ENCODE measurements around the gene MIA3.

Gene MIA3

DNA sequence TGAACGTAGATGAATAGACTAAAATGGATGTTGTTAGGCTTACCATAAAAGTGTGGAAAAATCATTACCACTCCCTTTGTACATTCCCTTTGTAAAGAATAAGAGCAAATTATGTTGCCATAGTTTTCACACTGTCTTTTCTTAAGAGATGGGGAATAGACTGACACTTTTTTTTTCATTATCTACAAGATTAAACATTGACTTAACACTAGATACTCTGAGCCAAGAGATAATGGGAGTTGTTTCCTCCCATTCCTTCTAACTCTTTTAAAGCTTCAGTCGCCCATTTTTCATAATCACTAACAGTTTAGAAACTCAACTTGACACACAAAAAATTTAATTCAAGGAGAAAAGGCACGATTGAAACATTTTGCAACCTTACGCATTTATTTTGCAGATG, 84.3 kb downstream of the MIA3 start:
- no peak for TF ChIP-seq SIN3A (IDR thresholded peaks at IDR 0.05; ENCODE audit: borderline replicate concordance, insufficient read depth, low read length)
- no peak for TF ChIP-seq POLR2AphosphoS5 (IDR thresholded peaks at IDR 0.05; ENCODE audit: low read depth, low read length)

DNA sequence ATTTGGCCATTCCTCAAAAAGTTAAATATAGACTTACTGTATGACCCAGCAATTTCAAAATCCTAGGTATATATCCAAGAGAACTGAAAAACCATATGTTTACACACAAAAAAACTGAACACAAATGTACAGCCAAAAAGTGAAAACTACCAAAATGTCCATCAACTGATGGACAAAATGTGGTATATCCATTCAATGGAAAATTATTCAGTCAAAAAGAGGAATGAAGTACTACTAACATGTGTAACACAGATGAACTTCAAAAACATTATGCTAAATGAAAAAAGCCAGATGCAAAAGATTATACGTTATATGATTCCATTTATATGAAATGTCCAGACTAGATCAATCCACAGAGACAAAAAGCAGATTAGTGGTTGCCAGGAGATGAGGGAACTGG, 86.4 kb downstream of the MIA3 start:
- TF ChIP-seq FOXP2 (optimal IDR thresholded peaks at IDR 0.05; ENCODE audit: borderline replicate concordance, extremely low read depth, extremely low read length, insufficient read depth) = no peak
- TF ChIP-seq, protein P1, sequence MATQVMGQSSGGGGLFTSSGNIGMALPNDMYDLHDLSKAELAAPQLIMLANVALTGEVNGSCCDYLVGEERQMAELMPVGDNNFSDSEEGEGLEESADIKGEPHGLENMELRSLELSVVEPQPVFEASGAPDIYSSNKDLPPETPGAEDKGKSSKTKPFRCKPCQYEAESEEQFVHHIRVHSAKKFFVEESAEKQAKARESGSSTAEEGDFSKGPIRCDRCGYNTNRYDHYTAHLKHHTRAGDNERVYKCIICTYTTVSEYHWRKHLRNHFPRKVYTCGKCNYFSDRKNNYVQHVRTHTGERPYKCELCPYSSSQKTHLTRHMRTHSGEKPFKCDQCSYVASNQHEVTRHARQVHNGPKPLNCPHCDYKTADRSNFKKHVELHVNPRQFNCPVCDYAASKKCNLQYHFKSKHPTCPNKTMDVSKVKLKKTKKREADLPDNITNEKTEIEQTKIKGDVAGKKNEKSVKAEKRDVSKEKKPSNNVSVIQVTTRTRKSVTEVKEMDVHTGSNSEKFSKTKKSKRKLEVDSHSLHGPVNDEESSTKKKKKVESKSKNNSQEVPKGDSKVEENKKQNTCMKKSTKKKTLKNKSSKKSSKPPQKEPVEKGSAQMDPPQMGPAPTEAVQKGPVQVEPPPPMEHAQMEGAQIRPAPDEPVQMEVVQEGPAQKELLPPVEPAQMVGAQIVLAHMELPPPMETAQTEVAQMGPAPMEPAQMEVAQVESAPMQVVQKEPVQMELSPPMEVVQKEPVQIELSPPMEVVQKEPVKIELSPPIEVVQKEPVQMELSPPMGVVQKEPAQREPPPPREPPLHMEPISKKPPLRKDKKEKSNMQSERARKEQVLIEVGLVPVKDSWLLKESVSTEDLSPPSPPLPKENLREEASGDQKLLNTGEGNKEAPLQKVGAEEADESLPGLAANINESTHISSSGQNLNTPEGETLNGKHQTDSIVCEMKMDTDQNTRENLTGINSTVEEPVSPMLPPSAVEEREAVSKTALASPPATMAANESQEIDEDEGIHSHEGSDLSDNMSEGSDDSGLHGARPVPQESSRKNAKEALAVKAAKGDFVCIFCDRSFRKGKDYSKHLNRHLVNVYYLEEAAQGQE (IDR thresholded peaks at IDR 0.05; ENCODE audit: insufficient read depth in 1 of 2, low read depth in 2 of 2, low read length in 2 of 2) = no peak

DNA sequence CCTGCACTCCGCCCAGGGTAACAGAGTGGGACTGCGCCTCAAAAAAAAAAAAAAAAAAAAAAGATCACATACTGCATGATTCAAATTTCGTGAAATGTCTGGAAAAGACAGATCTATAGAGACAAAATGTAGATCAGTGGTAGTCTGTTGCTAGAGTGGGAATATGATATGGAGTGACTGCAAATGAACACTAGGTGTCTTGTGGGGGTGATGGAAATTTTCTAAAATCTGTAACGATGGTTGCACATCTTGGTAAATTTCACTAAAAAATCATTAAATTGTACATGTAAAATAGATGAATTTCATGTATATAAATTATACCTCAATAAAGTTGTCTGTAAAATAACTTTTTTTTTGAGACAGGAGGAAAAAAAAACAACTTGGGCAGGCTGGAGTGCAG, 88.9 kb downstream of the MIA3 start:
- TF ChIP-seq TAF1 (IDR thresholded peaks at IDR 0.05; ENCODE audit: borderline replicate concordance, insufficient read depth, low read length) = no peak
- TF ChIP-seq, protein P1 (IDR thresholded peaks at IDR 0.05; ENCODE audit: insufficient read depth in 1 of 2, low read depth in 2 of 2, low read length in 2 of 2) = no peak

DNA sequence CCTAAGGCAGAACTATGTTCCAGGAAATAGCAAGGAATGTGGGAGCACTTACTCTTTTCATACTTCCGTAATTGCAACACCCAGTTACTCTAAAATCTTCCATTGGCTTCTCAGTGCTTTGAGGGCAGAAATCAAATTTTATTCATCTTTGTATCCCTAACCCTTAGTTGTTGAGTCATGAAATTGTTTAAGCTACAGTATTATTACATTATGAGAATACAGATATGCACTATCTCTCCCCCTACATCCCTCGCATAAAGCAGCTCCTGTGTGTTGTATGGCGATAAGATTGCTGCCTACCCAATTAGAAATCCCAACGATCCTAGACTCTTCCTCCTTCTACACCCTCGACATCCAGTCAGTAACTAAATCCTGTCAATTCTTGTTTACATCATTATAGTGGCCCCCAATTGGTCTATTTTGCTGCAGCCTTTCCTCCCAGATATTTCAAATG, 91.8 kb downstream of the MIA3 start:
- TF ChIP-seq SIN3A (IDR thresholded peaks at IDR 0.05; ENCODE audit: borderline replicate concordance, insufficient read depth, low read length) (no peak), POLR2AphosphoS5 (IDR thresholded peaks at IDR 0.05; ENCODE audit: low read depth, low read length) (0 out of 2 replicates have a peak, but pooled peaks have one; percentile 40), TAF1 (IDR thresholded peaks at IDR 0.05; ENCODE audit: borderline replicate concordance, insufficient read depth, low read length) (no peak), FOXP2 (optimal IDR thresholded peaks at IDR 0.05; ENCODE audit: borderline replicate concordance, extremely low read depth, extremely low read length, insufficient read depth) (no peak)
- TF ChIP-seq, protein P1 (IDR thresholded peaks at IDR 0.05; ENCODE audit: insufficient read depth in 1 of 2, low read depth in 2 of 2, low read length in 2 of 2) = no peak

DNA sequence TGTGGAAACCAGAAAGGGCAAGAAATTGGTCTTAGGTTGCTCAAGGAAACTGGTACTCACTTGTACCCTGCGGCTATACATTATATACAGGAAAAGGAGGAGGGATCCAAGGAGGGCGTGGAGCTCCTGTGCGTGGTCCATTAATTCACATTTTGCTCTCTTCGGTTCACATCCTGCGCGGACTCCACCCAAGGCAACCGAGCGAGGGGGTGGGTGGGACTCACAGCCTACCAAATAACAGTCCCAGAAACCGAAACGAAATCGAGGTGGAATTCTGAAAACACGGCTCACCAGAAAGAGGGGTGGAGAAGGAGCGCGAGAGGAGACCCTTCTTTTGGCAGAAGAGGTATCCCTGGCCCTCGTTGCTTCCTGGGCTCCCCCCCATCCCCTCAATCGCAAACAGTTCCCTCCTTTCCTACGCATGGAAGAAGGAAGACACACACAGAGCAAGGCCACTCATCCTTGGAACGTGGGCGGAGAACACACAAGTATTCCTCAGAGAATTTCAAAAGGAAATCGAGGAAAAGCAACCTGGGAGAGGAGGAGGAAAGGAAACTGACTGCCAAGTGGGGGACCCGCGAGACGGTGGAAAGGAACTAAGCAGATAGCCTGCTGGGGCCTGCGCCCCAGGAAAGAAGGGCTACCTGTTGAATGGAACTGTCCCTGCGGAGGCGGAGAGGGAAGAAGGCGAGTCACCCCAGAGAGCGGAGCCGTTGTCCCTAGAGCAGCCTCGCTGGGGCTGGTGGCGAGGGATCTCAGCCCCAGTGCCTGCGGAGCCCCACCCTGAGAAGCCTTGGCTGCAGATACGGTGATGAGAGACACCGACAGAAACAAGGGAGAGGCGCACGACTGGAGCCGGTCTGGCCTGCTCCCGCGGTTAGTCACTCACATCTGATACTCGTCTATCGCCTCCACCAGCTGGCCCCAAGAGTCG, 93.7 kb downstream of the MIA3 start:
- TF ChIP-seq POLR2AphosphoS5 (IDR thresholded peaks at IDR 0.05; ENCODE audit: low read depth, low read length) (peak; percentile 88), TAF1 (IDR thresholded peaks at IDR 0.05; ENCODE audit: borderline replicate concordance, insufficient read depth, low read length) (peak; percentile 74; the same call in 1 of the 2 replicates), SIN3A (IDR thresholded peaks at IDR 0.05; ENCODE audit: borderline replicate concordance, insufficient read depth, low read length) (peak; percentile 39; the same call in 1 of the 2 replicates), FOXP2 (optimal IDR thresholded peaks at IDR 0.05; ENCODE audit: borderline replicate concordance, extremely low read depth, extremely low read length, insufficient read depth) (no peak)

DNA sequence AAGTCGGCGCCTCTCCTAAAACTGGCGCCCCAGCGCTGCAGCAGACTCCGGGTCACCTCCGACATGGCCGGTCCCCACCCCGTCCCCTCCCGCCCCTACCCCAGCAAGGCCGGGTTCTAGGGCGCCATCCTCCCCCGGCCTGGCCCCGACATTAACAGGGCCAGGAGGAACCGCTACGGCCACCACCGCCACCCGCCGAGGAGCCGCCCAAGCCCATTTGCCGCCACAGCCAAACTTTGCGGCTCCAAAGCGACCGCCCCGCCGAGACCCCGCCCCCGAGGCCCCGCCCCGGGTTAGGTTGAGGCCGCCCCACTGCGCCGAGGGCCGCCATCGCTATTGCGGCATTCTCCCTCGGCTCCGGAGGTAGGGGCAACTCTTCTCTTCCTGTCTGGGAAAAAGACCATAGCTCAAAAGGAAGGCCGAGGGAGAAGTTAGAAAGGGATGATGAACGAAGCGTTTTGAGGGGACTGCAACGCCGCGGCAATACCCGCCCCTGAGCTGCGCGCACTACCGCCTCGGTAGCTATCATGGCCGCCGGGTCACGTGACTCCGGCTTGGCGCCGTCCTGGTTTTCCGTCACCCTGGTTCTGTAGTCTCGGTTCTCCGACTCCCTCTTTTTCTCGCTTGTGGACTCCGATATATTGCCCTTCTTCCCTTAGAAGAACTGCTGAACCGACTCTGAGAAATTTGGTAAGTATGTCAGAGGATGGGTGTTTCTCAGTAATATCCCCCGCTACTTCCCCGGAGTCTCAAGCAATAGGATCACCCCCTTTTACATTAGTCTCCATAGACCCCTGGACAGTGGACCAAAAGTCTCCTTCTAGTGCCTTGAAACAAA, 94.6 kb downstream of the MIA3 start, which contains the start of the genes AIDA and BROX:
AIDA (minus strand) TSS at position 239 of the 838 bp plus-strand sequence; CDS start at position 65, 174 bp downstream.
BROX (plus strand) TSS at position 312 of the 838 bp plus-strand sequence. CDS start 3,136 bp downstream, outside the sequence.
- no peak for TF ChIP-seq FOXP2 (optimal IDR thresholded peaks at IDR 0.05; ENCODE audit: borderline replicate concordance, extremely low read depth, extremely low read length, insufficient read depth)
- peak; percentile 88; the same call in 1 of the 2 replicates for TF ChIP-seq SIN3A (IDR thresholded peaks at IDR 0.05; ENCODE audit: borderline replicate concordance, insufficient read depth, low read length)
- peak; percentile 28 for TF ChIP-seq POLR2AphosphoS5 (IDR thresholded peaks at IDR 0.05; ENCODE audit: low read depth, low read length)
- TF ChIP-seq TAF1 (IDR thresholded peaks at IDR 0.05; ENCODE audit: borderline replicate concordance, insufficient read depth, low read length) = no peak
- TF ChIP-seq, protein P1 (IDR thresholded peaks at IDR 0.05; ENCODE audit: insufficient read depth in 1 of 2, low read depth in 2 of 2, low read length in 2 of 2) = no peak; a peak in 1 of 4 replicates

All from PFSK-1 (cell line).